ENCODE measurements around the gene F12.
A peak's percentile ranks its signal among the peaks of the same experiment; 100 is the strongest.

The F12 gene

GRCh38 chr5:177403792-177404640 is 5.3 kb downstream of the F12 start (continued):
- TF ChIP-seq ZBTB8A (tag by site-specific recombination; IDR thresholded peaks at IDR 0.05): peak; percentile 85
- peak; percentile 64 for TF ChIP-seq YY1 (tag by site-specific recombination; IDR thresholded peaks at IDR 0.05)
- no peak; the same call in 1 of the 2 replicates for TF ChIP-seq ZBTB7A (tag by site-specific recombination; IDR thresholded peaks at IDR 0.05; ENCODE audit: low read depth)
- TF ChIP-seq ZBTB48 (tag by site-specific recombination; IDR thresholded peaks at IDR 0.05): peak; percentile 68; the same call in 1 of the 2 replicates
- TF ChIP-seq, protein P1, sequence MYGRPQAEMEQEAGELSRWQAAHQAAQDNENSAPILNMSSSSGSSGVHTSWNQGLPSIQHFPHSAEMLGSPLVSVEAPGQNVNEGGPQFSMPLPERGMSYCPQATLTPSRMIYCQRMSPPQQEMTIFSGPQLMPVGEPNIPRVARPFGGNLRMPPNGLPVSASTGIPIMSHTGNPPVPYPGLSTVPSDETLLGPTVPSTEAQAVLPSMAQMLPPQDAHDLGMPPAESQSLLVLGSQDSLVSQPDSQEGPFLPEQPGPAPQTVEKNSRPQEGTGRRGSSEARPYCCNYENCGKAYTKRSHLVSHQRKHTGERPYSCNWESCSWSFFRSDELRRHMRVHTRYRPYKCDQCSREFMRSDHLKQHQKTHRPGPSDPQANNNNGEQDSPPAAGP (tag by site-specific recombination; IDR thresholded peaks at IDR 0.05): peak; percentile 47; the same call in 1 of the 2 replicates
- peak; percentile 83 for TF ChIP-seq BCL11B (tag by site-specific recombination; IDR thresholded peaks at IDR 0.05; ENCODE audit: low read depth)
- no peak; the same call in 1 of the 2 replicates for TF ChIP-seq ZNF626 (tag by site-specific recombination; IDR thresholded peaks at IDR 0.05)
- TF ChIP-seq ZFP41 (tag by site-specific recombination; IDR thresholded peaks at IDR 0.05; ENCODE audit: borderline replicate concordance): no peak
- TF ChIP-seq ZNF776 (tag by site-specific recombination; IDR thresholded peaks at IDR 0.05; ENCODE audit: borderline replicate concordance): peak; percentile 96
- TF ChIP-seq, protein P2, sequence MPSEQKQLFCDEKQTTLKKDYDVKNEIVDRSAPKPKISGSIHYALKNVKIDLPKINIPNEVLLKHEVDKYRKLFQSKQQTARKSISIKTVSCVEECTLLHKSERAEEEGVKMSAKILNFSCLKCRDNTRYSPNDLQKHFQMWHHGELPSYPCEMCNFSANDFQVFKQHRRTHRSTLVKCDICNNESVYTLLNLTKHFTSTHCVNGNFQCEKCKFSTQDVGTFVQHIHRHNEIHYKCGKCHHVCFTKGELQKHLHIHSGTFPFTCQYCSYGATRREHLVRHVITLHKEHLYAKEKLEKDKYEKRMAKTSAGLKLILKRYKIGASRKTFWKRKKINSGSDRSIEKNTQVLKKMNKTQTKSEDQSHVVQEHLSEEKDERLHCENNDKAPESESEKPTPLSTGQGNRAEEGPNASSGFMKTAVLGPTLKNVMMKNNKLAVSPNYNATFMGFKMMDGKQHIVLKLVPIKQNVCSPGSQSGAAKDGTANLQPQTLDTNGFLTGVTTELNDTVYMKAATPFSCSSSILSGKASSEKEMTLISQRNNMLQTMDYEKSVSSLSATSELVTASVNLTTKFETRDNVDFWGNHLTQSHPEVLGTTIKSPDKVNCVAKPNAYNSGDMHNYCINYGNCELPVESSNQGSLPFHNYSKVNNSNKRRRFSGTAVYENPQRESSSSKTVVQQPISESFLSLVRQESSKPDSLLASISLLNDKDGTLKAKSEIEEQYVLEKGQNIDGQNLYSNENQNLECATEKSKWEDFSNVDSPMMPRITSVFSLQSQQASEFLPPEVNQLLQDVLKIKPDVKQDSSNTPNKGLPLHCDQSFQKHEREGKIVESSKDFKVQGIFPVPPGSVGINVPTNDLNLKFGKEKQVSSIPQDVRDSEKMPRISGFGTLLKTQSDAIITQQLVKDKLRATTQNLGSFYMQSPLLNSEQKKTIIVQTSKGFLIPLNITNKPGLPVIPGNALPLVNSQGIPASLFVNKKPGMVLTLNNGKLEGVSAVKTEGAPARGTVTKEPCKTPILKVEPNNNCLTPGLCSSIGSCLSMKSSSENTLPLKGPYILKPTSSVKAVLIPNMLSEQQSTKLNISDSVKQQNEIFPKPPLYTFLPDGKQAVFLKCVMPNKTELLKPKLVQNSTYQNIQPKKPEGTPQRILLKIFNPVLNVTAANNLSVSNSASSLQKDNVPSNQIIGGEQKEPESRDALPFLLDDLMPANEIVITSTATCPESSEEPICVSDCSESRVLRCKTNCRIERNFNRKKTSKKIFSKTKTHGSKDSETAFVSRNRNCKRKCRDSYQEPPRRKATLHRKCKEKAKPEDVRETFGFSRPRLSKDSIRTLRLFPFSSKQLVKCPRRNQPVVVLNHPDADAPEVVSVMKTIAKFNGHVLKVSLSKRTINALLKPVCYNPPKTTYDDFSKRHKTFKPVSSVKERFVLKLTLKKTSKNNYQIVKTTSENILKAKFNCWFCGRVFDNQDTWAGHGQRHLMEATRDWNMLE (tag by site-specific recombination; conservative IDR thresholded peaks at IDR 0.05; ENCODE audit: low read depth): no peak; the same call in 1 of the 2 replicates
- TF ChIP-seq KLF7 (tag by site-specific recombination; IDR thresholded peaks at IDR 0.05; ENCODE audit: borderline replicate concordance): peak; percentile 27; the same call in 1 of the 2 replicates
- TF ChIP-seq ZIC2 (tag by site-specific recombination; IDR thresholded peaks at IDR 0.05): peak; percentile 87
- TF ChIP-seq, protein P3, sequence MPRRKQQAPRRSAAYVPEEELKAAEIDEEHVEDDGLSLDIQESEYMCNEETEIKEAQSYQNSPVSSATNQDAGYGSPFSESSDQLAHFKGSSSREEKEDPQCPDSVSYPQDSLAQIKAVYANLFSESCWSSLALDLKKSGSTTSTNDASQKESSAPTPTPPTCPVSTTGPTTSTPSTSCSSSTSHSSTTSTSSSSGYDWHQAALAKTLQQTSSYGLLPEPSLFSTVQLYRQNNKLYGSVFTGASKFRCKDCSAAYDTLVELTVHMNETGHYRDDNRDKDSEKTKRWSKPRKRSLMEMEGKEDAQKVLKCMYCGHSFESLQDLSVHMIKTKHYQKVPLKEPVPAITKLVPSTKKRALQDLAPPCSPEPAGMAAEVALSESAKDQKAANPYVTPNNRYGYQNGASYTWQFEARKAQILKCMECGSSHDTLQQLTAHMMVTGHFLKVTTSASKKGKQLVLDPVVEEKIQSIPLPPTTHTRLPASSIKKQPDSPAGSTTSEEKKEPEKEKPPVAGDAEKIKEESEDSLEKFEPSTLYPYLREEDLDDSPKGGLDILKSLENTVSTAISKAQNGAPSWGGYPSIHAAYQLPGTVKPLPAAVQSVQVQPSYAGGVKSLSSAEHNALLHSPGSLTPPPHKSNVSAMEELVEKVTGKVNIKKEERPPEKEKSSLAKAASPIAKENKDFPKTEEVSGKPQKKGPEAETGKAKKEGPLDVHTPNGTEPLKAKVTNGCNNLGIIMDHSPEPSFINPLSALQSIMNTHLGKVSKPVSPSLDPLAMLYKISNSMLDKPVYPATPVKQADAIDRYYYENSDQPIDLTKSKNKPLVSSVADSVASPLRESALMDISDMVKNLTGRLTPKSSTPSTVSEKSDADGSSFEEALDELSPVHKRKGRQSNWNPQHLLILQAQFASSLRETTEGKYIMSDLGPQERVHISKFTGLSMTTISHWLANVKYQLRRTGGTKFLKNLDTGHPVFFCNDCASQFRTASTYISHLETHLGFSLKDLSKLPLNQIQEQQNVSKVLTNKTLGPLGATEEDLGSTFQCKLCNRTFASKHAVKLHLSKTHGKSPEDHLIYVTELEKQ (tag by site-specific recombination; IDR thresholded peaks at IDR 0.05; ENCODE audit: borderline replicate concordance): no peak
- TF ChIP-seq ZSCAN30 (tag by site-specific recombination; IDR thresholded peaks at IDR 0.05): peak; percentile 86
- TF ChIP-seq ZNF23 (tag by site-specific recombination; IDR thresholded peaks at IDR 0.05; ENCODE audit: borderline replicate concordance): no peak
- peak; percentile 54 for TF ChIP-seq SP7 (tag by site-specific recombination; IDR thresholded peaks at IDR 0.05)
- 0 out of 2 replicates have a peak, but pooled peaks have one; percentile 15 for TF ChIP-seq IKZF3 (tag by site-specific recombination; IDR thresholded peaks at IDR 0.05)
- TF ChIP-seq ZNF302 (tag by site-specific recombination; IDR thresholded peaks at IDR 0.05; ENCODE audit: low read depth): no peak
- no peak for TF ChIP-seq ZNF239 (tag by site-specific recombination; IDR thresholded peaks at IDR 0.05)
- TF ChIP-seq ZNF292 (tag by site-specific recombination; IDR thresholded peaks at IDR 0.05; ENCODE audit: borderline replicate concordance, low read depth): no peak
- TF ChIP-seq ZNF2 (tag by site-specific recombination; IDR thresholded peaks at IDR 0.05): peak; percentile 16
- no peak for TF ChIP-seq TCF7L2 (IDR thresholded peaks at IDR 0.05; ENCODE audit: borderline replicate concordance, low read depth, low read length)
- TF ChIP-seq SP3 (tag by site-specific recombination; IDR thresholded peaks at IDR 0.05): 0 out of 2 replicates have a peak, but pooled peaks have one; percentile 61
- TF ChIP-seq ZNF747 (tag by site-specific recombination; IDR thresholded peaks at IDR 0.05): no peak
- no peak; the same call in 1 of the 2 replicates for TF ChIP-seq WT1 (tag by site-specific recombination; IDR thresholded peaks at IDR 0.05)
- no peak for TF ChIP-seq GLI4 (tag by site-specific recombination; IDR thresholded peaks at IDR 0.05)
- TF ChIP-seq BCL11A (tag by site-specific recombination; IDR thresholded peaks at IDR 0.05; ENCODE audit: low read depth): peak; percentile 63
- no peak for TF ChIP-seq ZNF707 (tag by site-specific recombination; IDR thresholded peaks at IDR 0.05)
- TF ChIP-seq ZNF654 (tag by site-specific recombination; IDR thresholded peaks at IDR 0.05; ENCODE audit: low read depth): peak; percentile 40

All from HEK293 (cell line).